Endothelial cell of umbilical vein (primary cell): ENCODE measurements around the gene SLC25A21.

Experiments used
- CTCF ChIP-seq, 2 donors: IDR thresholded peaks; 1 replicate in 1 of 2; 2 replicates in 1 of 2; pipeline ENCODE4 v1.5.1; 2011; ENCODE audit warnings: low read length in 2 of 2, mild to moderate bottlenecking in 2 of 2, moderate library complexity in 2 of 2, control low read depth in 1 of 2, inconsistent platforms in 1 of 2, low read depth in 1 of 2; ENCODE audit not compliant: insufficient read depth in 1 of 2; ENCODE audit errors: extremely low read depth in 1 of 2
- EZH2 ChIP-seq: IDR thresholded peaks from 2 replicates; pipeline ENCODE4 v1.6.1; 2012; ENCODE audit warnings: borderline replicate concordance, low read depth, mild to moderate bottlenecking, moderate library complexity, low read length, inconsistent platforms; ENCODE audit not compliant: severe bottlenecking
- POLR2A ChIP-seq: IDR thresholded peaks from 2 replicates; pipeline ENCODE4 v1.6.1; 2012; ENCODE audit warnings: low read depth, mild to moderate bottlenecking, control low read depth, low read length
- POLR2AphosphoS5 ChIP-seq: IDR thresholded peaks from 2 replicates; pipeline ENCODE4 v1.6.1; 2012; ENCODE audit warnings: low read depth, mild to moderate bottlenecking, control low read depth, low read length, moderate library complexity; ENCODE audit not compliant: insufficient read depth

GRCh38 chr14:36826614-36827013 lies 345.8 kb downstream of the SLC25A21 start:
- TF ChIP-seq CTCF (IDR thresholded peaks at IDR 0.05; ENCODE audit: extremely low read depth in 1 of 2, insufficient read depth in 1 of 2, low read depth in 1 of 2, low read length in 2 of 2) (no peak), POLR2A (no peak), POLR2AphosphoS5 (no peak), EZH2 (no peak)
